Activated CD4-positive, alpha-beta memory T cell treated with anti-CD3 and anti-CD28 coated beads for 36 hours (primary cell): ENCODE measurements around the gene GRIA1. TPM values are rescaled to one million over a fixed set of nuclear protein-coding genes. Genes with fewer than 3 reads are reported as not detected.

ENCODE experiments used
- CTCF ChIA-PET: fragments of 350-600 bp; sonication (Branson Sonifier 250); formaldehyde crosslinking; loops from one replicate; lab custom pipeline; 2021; ENCODE audit warnings: antibody characterized with exemption, inconsistent platforms; lab: Charles Lee
- POLR2A ChIA-PET: fragments of 350-600 bp; sonication (Branson Sonifier 250); formaldehyde crosslinking; loops from one replicate; lab custom pipeline; 2021; ENCODE audit warnings: antibody characterized with exemption; lab: Charles Lee
- DNase-seq: peaks from one replicate; pipeline ENCODE4 v3.0.0-alpha.2; 2020
- H3K27ac Mint-ChIP-seq: one replicate; pipeline ENCODE4 v1.8.0; 2021; ENCODE audit warnings: mixed read lengths
- H3K27me3 Mint-ChIP-seq: one replicate; pipeline ENCODE4 v1.8.0; 2021; ENCODE audit warnings: mixed read lengths
- H3K36me3 Mint-ChIP-seq: one replicate; pipeline ENCODE4 v1.8.0; 2021; ENCODE audit warnings: mixed read lengths
- H3K4me1 Mint-ChIP-seq: one replicate; pipeline ENCODE4 v1.8.0; 2021; ENCODE audit warnings: low read depth, mixed read lengths
- H3K4me3 Mint-ChIP-seq: one replicate; pipeline ENCODE4 v1.8.0; 2021; ENCODE audit warnings: mild to moderate bottlenecking, mixed read lengths
- H3K9me3 Mint-ChIP-seq: one replicate; pipeline ENCODE4 v1.8.0; 2021; ENCODE audit warnings: mixed read lengths
- intact Hi-C: fragments of 100-400 bp; cut with micrococcal nuclease; formaldehyde crosslinking; loops from one replicate; pipeline ENCODE4 v1.15.1; 2023
- total RNA-seq, 2 experiments: library from RNA; stranded (reverse); gene quantifications; one replicate each; pipeline ENCODE4 v1.2.3, GENCODE V29; 2021

The GRIA1 gene
- total RNA-seq, 2 experiments from 2014 or later = not detected

- POLR2A ChIA-PET = no interaction called here
- CTCF ChIA-PET = no interaction called here
Observed at GRCh38 chr5:153767221-153768188, 277.0 kb downstream of the GRIA1 start.

GRCh38 chr5:153770066-153770465 is 279.6 kb downstream of the GRIA1 start:
- H3K27ac Mint-ChIP-seq = no peak overlapping the region
- intact Hi-C loops = no loop called here
- H3K9me3 Mint-ChIP-seq = no peaks in the 10 kb centered on the region
- no peaks in the 10 kb centered on the region for H3K4me1 Mint-ChIP-seq
- no peaks in the 10 kb centered on the region for H3K27me3 Mint-ChIP-seq
- H3K4me3 Mint-ChIP-seq = no peak overlapping the region
- POLR2A ChIA-PET = no interaction called here
- DNase-seq = no peak
- H3K36me3 Mint-ChIP-seq = no peaks in the 10 kb centered on the region
- CTCF ChIA-PET = no interaction called here

More at GRCh38 chr5:153767221-153768188, 277.0 kb downstream of the GRIA1 start:
- no peaks in the 10 kb centered on the region for H3K36me3 Mint-ChIP-seq
- no peaks in the 10 kb centered on the region for H3K4me1 Mint-ChIP-seq
- no peaks in the 10 kb centered on the region for H3K9me3 Mint-ChIP-seq
- intact Hi-C loops = no loop called here
- no peak overlapping the region for H3K27ac Mint-ChIP-seq
- no peak overlapping the region for H3K4me3 Mint-ChIP-seq
- no peaks in the 10 kb centered on the region for H3K27me3 Mint-ChIP-seq
- DNase-seq = no peak

GRCh38 chr5:153774686-153775085 is 284.2 kb downstream of the GRIA1 start:
- DNase-seq = no peak
- no peaks in the 10 kb centered on the region for H3K9me3 Mint-ChIP-seq
- intact Hi-C loops = no loop called here
- no peak overlapping the region for H3K27ac Mint-ChIP-seq
- H3K36me3 Mint-ChIP-seq = no peaks in the 10 kb centered on the region
- ChIA-PET CTCF (no interaction called here), POLR2A (no interaction called here)
- no peak overlapping the region for H3K4me3 Mint-ChIP-seq
- no peaks in the 10 kb centered on the region for H3K27me3 Mint-ChIP-seq
- H3K4me1 Mint-ChIP-seq = no peaks in the 10 kb centered on the region

GRCh38 chr5:153775923-153776322 is 285.5 kb downstream of the GRIA1 start:
- Mint-ChIP-seq H3K27ac (no peak overlapping the region), H3K4me1 (no peaks in the 10 kb centered on the region), H3K27me3 (no peaks in the 10 kb centered on the region), H3K9me3 (no peaks in the 10 kb centered on the region), H3K36me3 (no peaks in the 10 kb centered on the region), H3K4me3 (no peak overlapping the region)
- DNase-seq = no peak
- intact Hi-C loops = no loop called here
- ChIA-PET POLR2A (no interaction called here), CTCF (no interaction called here)

- POLR2A ChIA-PET = no interaction called here
- Mint-ChIP-seq H3K4me1 (no peaks in the 10 kb centered on the region), H3K27me3 (no peaks in the 10 kb centered on the region), H3K36me3 (no peaks in the 10 kb centered on the region), H3K9me3 (no peaks in the 10 kb centered on the region), H3K4me3 (no peak overlapping the region), H3K27ac (no peak overlapping the region)
- CTCF ChIA-PET = no interaction called here
- no peak for DNase-seq
- intact Hi-C loops = no loop called here
Observed at GRCh38 chr5:153777681-153778581, 287.5 kb downstream of the GRIA1 start.

- H3K9me3 Mint-ChIP-seq = no peaks in the 10 kb centered on the region
- ChIA-PET POLR2A (no interaction called here), CTCF (interaction anchor here (0.6 kb wide), 1 partner anchor 1059 kb away, joined by 3 read pairs; no protein-coding TSS in a partner anchor)
- DNase-seq = no peak
- H3K27ac Mint-ChIP-seq = no peak overlapping the region
- intact Hi-C loops = no loop called here
- H3K27me3 Mint-ChIP-seq = no peaks in the 10 kb centered on the region
- H3K4me1 Mint-ChIP-seq = no peaks in the 10 kb centered on the region
- no peak overlapping the region for H3K4me3 Mint-ChIP-seq
- no peaks in the 10 kb centered on the region for H3K36me3 Mint-ChIP-seq
Observed at GRCh38 chr5:153779836-153780235, 289.4 kb downstream of the GRIA1 start.

GRCh38 chr5:153780876-153781705 is 290.6 kb downstream of the GRIA1 start:
- H3K4me1 Mint-ChIP-seq = no peaks in the 10 kb centered on the region
- peaks cover 4% of the 10 kb centered on the region for H3K27me3 Mint-ChIP-seq
- H3K9me3 Mint-ChIP-seq = no peaks in the 10 kb centered on the region
- intact Hi-C loops = no loop called here
- DNase-seq = no peak
- H3K36me3 Mint-ChIP-seq = no peaks in the 10 kb centered on the region
- ChIA-PET CTCF (no interaction called here), POLR2A (no interaction called here)
- no peak overlapping the region for H3K4me3 Mint-ChIP-seq
- no peak overlapping the region for H3K27ac Mint-ChIP-seq

- CTCF ChIA-PET = no interaction called here
Observed at GRCh38 chr5:153782589-153783361, 292.3 kb downstream of the GRIA1 start.

GRCh38 chr5:153783362-153783658 is 292.8 kb downstream of the GRIA1 start:
- Mint-ChIP-seq H3K4me1 (no peaks in the 10 kb centered on the region), H3K27ac (no peak overlapping the region), H3K27me3 (peaks cover 4% of the 10 kb centered on the region), H3K9me3 (no peaks in the 10 kb centered on the region), H3K36me3 (no peaks in the 10 kb centered on the region), H3K4me3 (no peak overlapping the region)
- ChIA-PET CTCF (no interaction called here), POLR2A (no interaction called here)
- intact Hi-C loops = no loop called here
- DNase-seq = no peak

More at GRCh38 chr5:153782589-153783361, 292.3 kb downstream of the GRIA1 start:
- DNase-seq = no peak
- no peaks in the 10 kb centered on the region for H3K9me3 Mint-ChIP-seq
- intact Hi-C loops = no loop called here
- no peak overlapping the region for H3K27ac Mint-ChIP-seq
- peaks cover 4% of the 10 kb centered on the region for H3K27me3 Mint-ChIP-seq
- no peak overlapping the region for H3K4me3 Mint-ChIP-seq
- POLR2A ChIA-PET = no interaction called here
- H3K36me3 Mint-ChIP-seq = no peaks in the 10 kb centered on the region
- no peaks in the 10 kb centered on the region for H3K4me1 Mint-ChIP-seq

GRCh38 chr5:153784277-153784676 is 293.8 kb downstream of the GRIA1 start:
- ChIA-PET POLR2A (no interaction called here), CTCF (no interaction called here)
- no peaks in the 10 kb centered on the region for H3K36me3 Mint-ChIP-seq
- H3K4me1 Mint-ChIP-seq = no peaks in the 10 kb centered on the region
- no peak overlapping the region for H3K27ac Mint-ChIP-seq
- no peaks in the 10 kb centered on the region for H3K9me3 Mint-ChIP-seq
- DNase-seq = no peak
- intact Hi-C loops = no loop called here
- no peak overlapping the region for H3K4me3 Mint-ChIP-seq
- H3K27me3 Mint-ChIP-seq = peaks cover 4% of the 10 kb centered on the region

GRCh38 chr5:153791339-153791738 is 300.9 kb downstream of the GRIA1 start:
- Mint-ChIP-seq H3K9me3 (no peaks in the 10 kb centered on the region), H3K4me1 (no peaks in the 10 kb centered on the region), H3K36me3 (no peaks in the 10 kb centered on the region), H3K27me3 (no peaks in the 10 kb centered on the region), H3K4me3 (no peak overlapping the region), H3K27ac (no peak overlapping the region)
- POLR2A ChIA-PET = no interaction called here
- no peak for DNase-seq
- intact Hi-C loops = no loop called here
- CTCF ChIA-PET = no interaction called here
